HUDEP-2 (cell line): ENCODE results near the gene SLC9A3.

Experiments
- DNase-seq, 76 experiments: peaks; one replicate each; lab custom pipeline; 2025; ENCODE audit not compliant: unreplicated experiment in 76 of 76; lab: John Stamatoyannopoulos, UW

The SLC9A3 gene

DNA sequence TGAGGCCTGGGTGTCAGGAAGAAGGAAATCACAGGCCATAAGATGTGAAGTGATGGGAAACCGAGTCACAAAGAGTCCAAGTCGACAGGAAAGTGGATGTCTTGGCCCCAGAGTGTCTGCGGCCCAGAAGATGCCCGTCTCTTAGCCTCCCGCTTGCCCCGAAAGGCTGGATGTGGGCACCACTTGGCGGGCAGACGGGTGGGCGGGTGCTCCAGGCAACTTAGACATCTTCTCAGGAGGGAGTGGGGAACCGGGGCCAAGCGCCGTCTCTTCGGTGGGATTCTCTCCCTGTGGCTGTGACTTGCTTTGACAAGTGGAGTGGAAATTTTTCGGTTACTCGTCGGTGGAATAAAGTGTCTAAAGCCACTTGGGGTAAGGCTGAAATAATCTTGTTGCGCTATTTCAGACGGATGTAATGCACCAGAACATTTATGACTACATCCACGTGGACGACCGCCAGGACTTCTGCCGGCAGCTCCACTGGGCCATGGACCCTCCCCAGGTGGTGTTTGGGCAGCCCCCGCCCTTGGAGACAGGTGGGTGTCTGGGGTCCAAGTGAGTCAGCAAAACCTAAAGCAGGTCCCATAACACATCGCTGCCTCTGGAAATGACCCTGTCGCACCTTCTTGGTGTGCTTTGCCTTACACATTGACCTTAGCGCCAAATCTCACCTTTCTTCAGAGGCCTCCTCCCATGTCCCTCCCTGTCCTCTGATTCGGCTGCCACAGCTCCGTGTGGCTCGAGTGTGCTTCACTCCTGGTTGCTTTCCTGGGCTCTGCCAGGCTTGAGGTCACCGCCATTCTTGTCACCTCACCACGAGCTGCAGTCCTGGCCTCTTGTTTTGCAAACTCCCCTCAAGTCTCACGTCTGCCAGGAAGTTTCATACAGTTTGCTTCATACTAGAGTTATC is 101.7 kb downstream of the SLC9A3 start:
- no peak for DNase-seq

DNA sequence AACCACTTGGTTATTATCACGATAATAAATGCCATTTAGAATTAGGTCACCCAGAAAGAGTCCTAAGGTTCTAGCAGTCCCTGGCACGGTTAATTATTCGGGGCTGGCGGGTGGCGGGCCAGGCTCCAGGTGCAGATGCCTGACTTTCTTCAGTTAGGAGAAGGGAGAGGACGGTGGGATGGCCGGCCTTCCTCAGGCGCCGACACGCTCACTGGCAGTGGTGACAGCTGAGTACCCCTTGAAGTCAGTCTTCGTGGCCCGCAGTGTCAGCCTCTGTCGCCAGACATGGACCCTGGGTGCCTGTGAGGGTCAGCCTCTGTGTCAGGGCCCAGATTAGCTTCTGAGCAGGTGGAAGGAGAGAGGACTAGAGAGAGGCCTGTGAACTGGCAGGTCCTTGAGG is 102.3 kb downstream of the SLC9A3 start:
- DNase-seq, result no peak

GRCh38 chr5:421287-421880 is 102.9 kb downstream of the SLC9A3 start:
- DNase-seq, result no peak

DNA sequence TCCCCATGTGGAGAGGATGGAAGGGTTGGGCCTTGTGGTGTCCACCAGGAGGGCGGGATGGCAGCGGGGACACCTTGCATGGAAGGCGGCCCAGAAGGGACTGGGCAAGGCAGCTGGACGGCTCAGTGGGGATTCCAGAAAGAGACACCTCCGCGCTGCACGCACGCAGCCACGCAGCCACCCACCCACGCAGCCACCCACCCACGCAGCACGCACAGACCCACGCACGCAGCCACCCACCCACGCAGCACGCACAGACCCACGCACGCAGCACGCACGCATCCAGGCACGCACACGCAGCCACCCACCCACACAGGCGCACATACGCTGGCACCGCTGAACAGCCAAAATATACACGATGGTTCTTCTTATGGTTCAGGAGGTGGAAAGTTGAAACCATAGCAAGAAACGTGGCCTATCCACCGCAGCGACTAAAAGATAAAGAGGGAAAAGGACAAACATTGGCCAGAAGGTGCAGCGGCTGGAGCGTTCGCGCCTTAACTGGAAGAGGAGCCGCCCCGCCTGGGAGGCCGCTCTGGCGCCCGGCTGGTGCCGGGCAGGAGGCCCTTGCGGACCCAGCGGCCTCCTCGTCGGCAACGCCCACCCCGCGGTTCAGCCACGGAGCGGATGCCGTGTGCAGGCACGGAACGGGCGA is 103.5 kb downstream of the SLC9A3 start:
- DNase-seq, result no peak
